Mononuclear cell (primary cell): ENCODE results near the gene TBX1. TPM values are rescaled to one million over a fixed set of nuclear protein-coding genes. Genes with fewer than 3 reads are reported as not detected.

Source experiments
- H3K27me3 ChIP-seq: 2 replicates; pipeline ENCODE4 v1.6.0; 2011; ENCODE audit warnings: low read length, control low read depth; ENCODE audit not compliant: insufficient read depth
- H3K4me1 ChIP-seq: 2 replicates; pipeline ENCODE4 v1.5.1; 2011; ENCODE audit warnings: mild to moderate bottlenecking, low read length, control low read depth; ENCODE audit not compliant: insufficient read depth
- H3K4me3 ChIP-seq: 2 replicates; pipeline ENCODE4 v1.5.1; 2011; ENCODE audit warnings: mild to moderate bottlenecking, low read length, moderate library complexity
- H3K9me3 ChIP-seq: 2 replicates; pipeline ENCODE4 v1.5.1; 2011; ENCODE audit warnings: low read depth, mild to moderate bottlenecking, control low read depth, low read length
- total RNA-seq: library from RNA; depleted of rRNA; stranded (reverse); fragments of >200 nt; gene quantifications from one replicate; pipeline ENCODE4 v1.2.3, GENCODE V29; 2012

Gene TBX1
- total RNA-seq, 1 donor = not detected

DNA sequence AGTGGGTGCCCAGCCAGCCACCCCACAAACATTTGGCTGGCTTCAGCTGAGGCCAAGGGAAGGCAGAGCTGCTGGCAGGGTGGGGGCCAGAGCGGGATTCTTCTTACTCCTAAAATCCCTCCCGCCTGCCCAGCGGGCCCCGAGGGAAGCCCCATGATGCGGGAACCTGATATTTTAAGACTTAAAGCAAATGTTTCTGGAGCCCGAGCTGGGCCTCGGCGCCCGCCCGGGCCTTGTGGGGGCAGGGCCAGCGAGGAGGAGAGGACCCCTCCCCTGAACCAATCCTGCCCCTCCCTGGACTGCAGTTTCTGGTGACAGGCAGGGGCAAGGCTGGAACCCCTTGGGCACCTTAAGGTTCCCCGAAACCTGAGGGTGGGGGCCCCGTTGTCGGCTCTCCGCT, 20.0 kb upstream of the TBX1 start:
- no peaks in the 10 kb centered on the region for H3K4me1 ChIP-seq
- H3K27me3 ChIP-seq = no peaks in the 10 kb centered on the region
- H3K9me3 ChIP-seq = no peaks in the 10 kb centered on the region
- H3K4me3 ChIP-seq = no peak overlapping the region

- no peaks in the 10 kb centered on the region for H3K27me3 ChIP-seq
- H3K9me3 ChIP-seq = no peaks in the 10 kb centered on the region
- no peak overlapping the region for H3K4me3 ChIP-seq
Observed at GRCh38 chr22:19741053-19741452, 19.5 kb upstream of the TBX1 start.

GRCh38 chr22:19742160-19743066, 18.2 kb upstream of the TBX1 start:
- Histone ChIP-seq H3K9me3 (no peaks in the 10 kb centered on the region), H3K4me1 (no peaks in the 10 kb centered on the region), H3K4me3 (no peak overlapping the region), H3K27me3 (no peaks in the 10 kb centered on the region)

More at GRCh38 chr22:19741053-19741452, 19.5 kb upstream of the TBX1 start:
- H3K4me1 ChIP-seq = no peaks in the 10 kb centered on the region

GRCh38 chr22:19743081-19743480, 17.5 kb upstream of the TBX1 start:
- Histone ChIP-seq H3K27me3 (no peaks in the 10 kb centered on the region), H3K4me3 (no peak overlapping the region), H3K4me1 (no peaks in the 10 kb centered on the region), H3K9me3 (no peaks in the 10 kb centered on the region)

- H3K9me3 ChIP-seq = no peaks in the 10 kb centered on the region
- no peaks in the 10 kb centered on the region for H3K4me1 ChIP-seq
- no peaks in the 10 kb centered on the region for H3K27me3 ChIP-seq
- H3K4me3 ChIP-seq = no peak overlapping the region
Observed at GRCh38 chr22:19743651-19744050, 16.9 kb upstream of the TBX1 start.

- Histone ChIP-seq H3K9me3 (no peaks in the 10 kb centered on the region), H3K4me1 (no peaks in the 10 kb centered on the region), H3K4me3 (no peak overlapping the region), H3K27me3 (no peaks in the 10 kb centered on the region)
Observed at GRCh38 chr22:19744350-19745006, 16.1 kb upstream of the TBX1 start.

- H3K4me3 ChIP-seq = no peak overlapping the region
- H3K9me3 ChIP-seq = no peaks in the 10 kb centered on the region
- no peaks in the 10 kb centered on the region for H3K4me1 ChIP-seq
- H3K27me3 ChIP-seq = no peaks in the 10 kb centered on the region
Observed at GRCh38 chr22:19745155-19746101, 15.2 kb upstream of the TBX1 start.

- Histone ChIP-seq H3K4me3 (no peak overlapping the region), H3K4me1 (no peaks in the 10 kb centered on the region), H3K9me3 (no peaks in the 10 kb centered on the region), H3K27me3 (no peaks in the 10 kb centered on the region)
Observed at GRCh38 chr22:19746726-19747125, 13.9 kb upstream of the TBX1 start.

- Histone ChIP-seq H3K4me3 (no peak overlapping the region), H3K4me1 (no peaks in the 10 kb centered on the region), H3K9me3 (no peaks in the 10 kb centered on the region), H3K27me3 (no peaks in the 10 kb centered on the region)
Observed at GRCh38 chr22:19747551-19747950, 13.0 kb upstream of the TBX1 start.

- H3K4me3 ChIP-seq = no peak overlapping the region
- H3K4me1 ChIP-seq = no peaks in the 10 kb centered on the region
- no peaks in the 10 kb centered on the region for H3K9me3 ChIP-seq
- peaks cover 2% of the 10 kb centered on the region for H3K27me3 ChIP-seq
Observed at GRCh38 chr22:19748139-19748538, 12.4 kb upstream of the TBX1 start.

GRCh38 chr22:19748991-19749664, 11.4 kb upstream of the TBX1 start:
- Histone ChIP-seq H3K9me3 (no peaks in the 10 kb centered on the region), H3K4me1 (no peaks in the 10 kb centered on the region), H3K4me3 (no peak overlapping the region), H3K27me3 (peaks cover 12% of the 10 kb centered on the region)

DNA sequence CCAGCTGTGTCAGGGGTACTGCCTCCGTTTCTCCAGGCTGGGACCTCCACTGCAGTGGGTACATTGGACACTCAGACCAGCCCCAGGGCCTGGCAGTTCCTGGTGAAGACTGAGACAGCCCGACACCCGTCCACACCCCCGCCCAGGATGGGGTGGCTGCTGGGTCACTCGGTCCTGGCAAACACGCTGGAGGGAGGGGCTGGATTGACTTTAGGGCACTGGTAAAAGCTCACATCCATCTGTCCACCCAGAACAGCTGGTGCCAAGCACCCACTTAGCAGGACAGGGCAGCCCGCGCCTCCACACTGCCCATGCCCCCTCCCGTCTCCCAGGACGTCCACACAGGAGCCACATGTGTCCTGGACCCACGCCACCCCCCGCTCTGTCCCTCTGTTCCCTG, 10.7 kb upstream of the TBX1 start:
- H3K4me1 ChIP-seq = no peaks in the 10 kb centered on the region
- H3K4me3 ChIP-seq = no peak overlapping the region
- no peaks in the 10 kb centered on the region for H3K9me3 ChIP-seq
- H3K27me3 ChIP-seq = peaks cover 19% of the 10 kb centered on the region

DNA sequence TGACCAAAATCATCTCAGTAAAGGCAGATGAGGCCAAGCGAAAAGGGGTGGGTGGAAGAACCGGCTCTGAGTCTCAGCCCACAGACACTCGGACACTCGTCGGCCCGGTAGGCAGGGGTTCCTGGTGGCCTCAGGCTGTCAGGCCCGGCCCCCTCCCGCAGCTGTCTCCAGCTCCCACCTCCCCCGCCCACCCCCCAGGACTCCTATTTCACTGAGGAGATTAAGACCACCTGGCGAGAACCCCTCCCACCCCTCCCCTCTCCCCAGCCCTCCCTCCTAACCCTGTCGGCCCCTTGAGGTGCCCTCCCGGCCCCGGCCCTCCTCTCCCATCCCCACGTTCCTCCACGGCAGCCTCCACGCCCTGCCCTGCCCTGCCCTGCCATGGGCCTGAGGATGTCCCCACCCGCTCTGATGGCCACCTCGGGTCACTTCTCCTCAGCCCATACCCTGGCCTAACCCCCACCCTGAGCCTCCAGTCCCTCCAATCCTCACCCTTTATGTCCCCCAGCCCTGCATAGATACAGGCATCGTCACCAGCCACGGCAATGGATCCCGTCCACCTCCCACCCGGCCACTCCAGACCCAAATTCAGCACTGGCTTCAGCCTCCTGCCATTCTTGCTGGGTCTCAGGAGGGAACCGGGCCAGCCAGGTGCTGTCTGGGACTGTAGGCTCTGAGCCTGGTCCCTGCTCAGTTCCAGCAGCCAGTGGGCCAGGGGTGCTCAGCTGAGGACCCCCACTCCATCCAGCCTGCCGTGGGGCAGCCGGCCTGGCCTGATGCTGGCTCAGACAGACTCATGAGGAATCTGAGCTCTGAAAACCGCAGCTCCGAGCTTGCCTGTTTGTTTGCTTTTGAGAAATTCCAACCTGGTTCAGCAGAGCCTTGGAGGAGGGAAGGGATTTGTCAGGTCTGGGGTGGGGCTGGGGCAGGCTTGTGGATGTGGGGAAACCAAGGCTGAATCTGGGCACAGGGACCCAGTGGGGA, 9.8 kb upstream of the TBX1 start:
- H3K27me3 ChIP-seq = peaks cover 25% of the 10 kb centered on the region
- H3K4me1 ChIP-seq = peaks cover under 1% of the 10 kb centered on the region
- no peak overlapping the region for H3K4me3 ChIP-seq
- no peaks in the 10 kb centered on the region for H3K9me3 ChIP-seq
